RPMI7951 (cell line): ENCODE measurements around the gene DDX11. TPM values are rescaled to one million over a fixed set of nuclear protein-coding genes. Genes with fewer than 3 reads are reported as not detected.
"Not testable (repeated sequence)": the region's sequence is repeated elsewhere in the genome, so short reads cannot be mapped to it uniquely, and the experiment has no call there.

Experiments used
- DNase-seq: peaks from one replicate; pipeline ENCODE4 v3.0.0-alpha.2; 2012; ENCODE audit warnings: low read depth
- total RNA-seq: library from RNA; depleted of rRNA; stranded (reverse); fragments of >200 nt; shearing (Covaris generic); gene quantifications from 2 replicates; pipeline ENCODE4 v1.2.3, GENCODE V29; 2014; rRNA removed

DDX11 gene
- 10.2 and 11.4 TPM in 2 replicates for total RNA-seq

GRCh38 chr12:31073527-31074332, at the start of gene DDX11:
DDX11 (plus strand) TSS chr12:31073860; CDS start chr12:31078394, 4,534 bp downstream.
- peak; percentile 90 for DNase-seq

- DNase-seq, result no peak
Observed at GRCh38 chr12:31026202-31026601, 47.5 kb upstream of the DDX11 start.

- not testable (repeated sequence) for DNase-seq
Observed at GRCh38 chr12:31027006-31027405, 46.7 kb upstream of the DDX11 start.

GRCh38 chr12:31029468-31029867, 44.2 kb upstream of the DDX11 start:
- DNase-seq, result no peak

- DNase-seq, result peak; percentile 35
Observed at GRCh38 chr12:31029916-31030562, 43.6 kb upstream of the DDX11 start.

GRCh38 chr12:31031951-31032335, 41.7 kb upstream of the DDX11 start:
- no peak for DNase-seq

GRCh38 chr12:31033146-31033545, 40.5 kb upstream of the DDX11 start:
- DNase-seq, result no peak

- DNase-seq, result no peak
Observed at GRCh38 chr12:31033681-31034080, 40.0 kb upstream of the DDX11 start.

GRCh38 chr12:31034372-31034771, 39.3 kb upstream of the DDX11 start:
- no peak for DNase-seq

GRCh38 chr12:31035226-31035625, 38.4 kb upstream of the DDX11 start:
- no peak for DNase-seq

GRCh38 chr12:31035967-31036665, 37.5 kb upstream of the DDX11 start:
- DNase-seq, result no peak

- no peak for DNase-seq
Observed at GRCh38 chr12:31037028-31037427, 36.6 kb upstream of the DDX11 start.

- no peak for DNase-seq
Observed at GRCh38 chr12:31037931-31038330, 35.7 kb upstream of the DDX11 start.

GRCh38 chr12:31041033-31041564, 32.6 kb upstream of the DDX11 start:
- DNase-seq, result no peak

- DNase-seq, result not testable (repeated sequence)
Observed at GRCh38 chr12:31050143-31050542, 23.5 kb upstream of the DDX11 start.

GRCh38 chr12:31050548-31050947, 23.1 kb upstream of the DDX11 start:
- not testable (repeated sequence) for DNase-seq

- DNase-seq, result not testable (repeated sequence)
Observed at GRCh38 chr12:31051692-31052091, 22.0 kb upstream of the DDX11 start.

GRCh38 chr12:31052121-31052520, 21.5 kb upstream of the DDX11 start:
- not testable (repeated sequence) for DNase-seq

- DNase-seq, result peak; percentile 61
Observed at GRCh38 chr12:31052666-31053439, 20.8 kb upstream of the DDX11 start.

GRCh38 chr12:31053944-31054343, 19.7 kb upstream of the DDX11 start:
- not testable (repeated sequence) for DNase-seq

GRCh38 chr12:31057671-31058070, 16.0 kb upstream of the DDX11 start:
- DNase-seq, result no peak
